IPS-18c (cell line): ENCODE measurements around the gene SERINC3.
"Not testable (repeated sequence)": the region's sequence is repeated elsewhere in the genome, so short reads cannot be mapped to it uniquely, and the experiment has no call there.

Experiments used
- H3K4me3 ChIP-seq: 2 replicates; pipeline ENCODE4 v1.7.0; 2013; ENCODE audit warnings: low read depth, mild to moderate bottlenecking, low read length, moderate library complexity; ENCODE audit not compliant: insufficient read depth
- H3K9me3 ChIP-seq: one replicate; pipeline ENCODE4 v1.6.1; 2013; ENCODE audit warnings: mild to moderate bottlenecking, low read length, moderate library complexity; ENCODE audit not compliant: control insufficient read depth, insufficient read depth

SERINC3 gene

DNA sequence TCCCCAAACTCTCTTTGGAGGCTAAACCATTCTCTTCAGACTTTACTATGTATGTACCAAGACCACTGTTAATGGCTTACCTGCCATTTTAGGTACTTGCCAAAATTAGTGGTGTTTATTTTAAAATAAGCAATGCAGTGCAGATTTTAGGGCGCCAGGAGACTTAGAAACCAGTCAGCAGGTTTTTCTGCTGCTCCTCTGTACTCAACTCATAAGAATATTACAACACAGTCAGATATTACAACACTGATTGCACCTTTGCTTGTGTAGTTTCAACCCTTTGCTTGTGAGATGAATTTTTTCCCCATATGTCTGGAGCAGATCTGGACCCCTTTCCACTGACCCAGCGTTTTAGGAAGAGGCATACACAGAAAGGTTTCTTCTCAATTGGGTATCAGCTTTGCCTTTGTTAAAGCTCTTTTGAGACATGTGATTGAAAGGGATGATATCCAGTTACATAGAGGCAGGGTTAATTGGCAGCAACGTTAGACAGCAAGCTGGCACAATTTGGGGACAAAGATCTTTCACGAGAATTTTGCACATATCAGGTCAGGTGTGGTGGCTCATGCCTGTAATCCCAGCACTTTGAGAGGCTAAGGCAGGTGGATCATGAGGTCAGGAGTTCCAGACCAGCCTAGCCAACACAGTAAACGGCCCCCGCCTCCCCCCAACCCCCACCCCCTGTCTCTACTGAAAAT, 40.0 kb downstream of the SERINC3 start:
- Histone ChIP-seq H3K4me3 (no peak overlapping the region), H3K9me3 (no peaks in the 10 kb centered on the region)

DNA sequence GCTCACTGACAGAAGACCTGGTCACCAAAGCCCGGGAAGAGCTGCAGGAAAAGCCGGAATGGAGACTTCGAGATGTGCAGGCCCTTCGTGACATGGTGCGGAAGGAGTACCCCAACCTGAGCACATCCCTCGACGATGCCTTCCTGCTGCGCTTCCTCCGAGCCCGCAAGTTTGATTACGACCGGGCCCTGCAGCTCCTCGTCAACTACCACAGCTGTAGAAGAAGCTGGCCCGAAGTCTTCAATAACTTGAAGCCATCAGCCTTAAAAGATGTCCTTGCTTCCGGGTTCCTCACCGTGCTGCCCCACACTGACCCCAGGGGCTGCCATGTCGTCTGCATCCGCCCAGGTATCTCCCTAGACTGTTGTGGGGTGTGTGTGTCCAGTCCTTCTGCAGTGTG, 41.8 kb downstream of the SERINC3 start:
- H3K4me3 ChIP-seq: no peak overlapping the region
- no peaks in the 10 kb centered on the region for H3K9me3 ChIP-seq

DNA sequence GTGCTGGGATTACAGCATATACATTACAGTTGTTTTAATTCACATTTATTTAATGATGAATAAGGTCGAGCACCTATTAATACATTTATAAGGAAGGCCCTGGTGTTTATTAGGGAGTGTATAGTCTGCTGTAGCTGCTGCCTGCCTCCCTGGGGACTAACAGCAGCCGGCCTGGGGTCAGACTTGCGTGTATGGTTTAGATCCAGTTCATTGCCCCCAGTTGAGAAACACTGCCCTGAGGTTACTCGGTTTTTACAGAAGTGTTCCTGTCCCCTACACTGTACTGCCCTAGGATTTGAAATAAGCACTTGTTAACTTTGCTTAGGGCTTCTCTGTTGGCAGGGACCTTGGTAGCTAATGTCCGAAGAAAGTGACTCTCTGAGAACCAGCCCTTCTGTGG, 42.2 kb downstream of the SERINC3 start:
- Histone ChIP-seq H3K9me3 (no peaks in the 10 kb centered on the region), H3K4me3 (no peak overlapping the region)

GRCh38 chr20:44478206-44478605, 43.7 kb downstream of the SERINC3 start:
- no peak overlapping the region for H3K4me3 ChIP-seq
- no peaks in the 10 kb centered on the region for H3K9me3 ChIP-seq

DNA sequence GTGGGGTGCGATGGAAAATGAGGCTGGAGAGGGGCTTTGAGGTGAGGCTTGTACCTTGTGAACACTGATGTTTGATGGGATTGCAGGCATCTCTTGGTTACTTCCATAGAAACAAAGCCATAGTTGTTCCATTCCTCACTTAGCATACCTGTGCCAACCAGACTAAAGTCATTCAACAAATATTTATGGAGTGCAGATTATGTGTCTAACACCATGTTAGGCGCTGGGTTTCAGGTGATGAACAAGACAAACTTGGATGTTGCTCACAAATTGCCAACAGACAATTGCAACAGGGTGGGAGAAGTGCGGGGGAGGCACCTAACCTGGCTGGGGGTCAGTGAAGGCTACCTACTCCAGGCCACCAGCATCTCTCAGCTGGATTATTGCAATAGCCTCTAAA, 44.7 kb downstream of the SERINC3 start:
- H3K4me3 ChIP-seq: no peak overlapping the region
- H3K9me3 ChIP-seq: no peaks in the 10 kb centered on the region

- H3K4me3 ChIP-seq: peak within 1 kb of the TSS; percentile 85
- H3K9me3 ChIP-seq: no peaks in the 10 kb centered on the region
Measured at GRCh38 chr20:44475694-44476560, 45.9 kb downstream of the SERINC3 start, which contains the start of gene TTPAL. Gene TTPAL, plus strand, starts transcription at chr20:44475874. Its CDS starts 4,126 bp downstream, at chr20:44480000.

- H3K4me3 ChIP-seq: peak overlapping the region; percentile 85
- no peaks in the 10 kb centered on the region for H3K9me3 ChIP-seq
Measured at GRCh38 chr20:44475372-44475693, 46.5 kb downstream of the SERINC3 start.

GRCh38 chr20:44472283-44472682, 49.6 kb downstream of the SERINC3 start:
- H3K4me3 ChIP-seq, H3K9me3 ChIP-seq: not testable (repeated sequence)

DNA sequence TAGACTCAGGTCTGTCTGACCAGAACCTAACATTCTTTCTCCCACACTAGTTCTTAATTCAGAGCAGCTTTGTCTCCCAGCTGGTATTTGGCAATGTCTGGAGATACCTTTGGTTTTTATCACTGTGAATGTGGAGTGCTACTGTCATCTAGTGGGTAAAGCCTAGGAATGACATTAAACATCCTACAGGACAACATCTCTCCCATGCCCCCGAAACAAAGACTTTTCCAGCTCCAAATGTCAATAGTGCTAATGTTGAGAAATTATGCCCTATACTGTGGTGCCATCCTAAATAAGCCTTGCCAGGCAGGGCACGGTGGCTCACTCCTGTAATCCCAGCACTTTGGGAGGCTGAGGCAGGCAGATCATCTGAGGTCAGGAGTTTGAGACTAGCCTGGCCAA, 50.4 kb downstream of the SERINC3 start:
- no peaks in the 10 kb centered on the region for H3K9me3 ChIP-seq
- no peak overlapping the region for H3K4me3 ChIP-seq

DNA sequence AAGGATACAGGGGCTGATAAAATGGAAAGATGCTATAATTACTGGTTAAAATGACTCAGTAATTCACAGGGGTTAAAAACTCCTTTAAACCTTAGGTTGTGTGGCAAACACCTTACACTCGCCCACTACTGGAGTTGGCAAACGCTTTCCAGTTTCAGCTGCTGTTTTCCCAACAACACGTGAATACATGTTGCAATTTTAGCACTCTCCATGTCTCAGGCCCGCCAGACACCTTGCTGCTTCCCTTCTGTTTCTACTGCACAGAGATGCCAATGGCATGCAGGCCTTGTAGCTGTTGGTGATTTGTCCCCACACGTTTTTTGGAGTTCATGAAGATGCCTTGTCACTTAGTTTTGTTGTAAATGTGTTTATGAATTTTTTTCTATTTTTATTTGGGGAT, 51.5 kb downstream of the SERINC3 start:
- Histone ChIP-seq H3K4me3 (no peak overlapping the region), H3K9me3 (no peaks in the 10 kb centered on the region)

DNA sequence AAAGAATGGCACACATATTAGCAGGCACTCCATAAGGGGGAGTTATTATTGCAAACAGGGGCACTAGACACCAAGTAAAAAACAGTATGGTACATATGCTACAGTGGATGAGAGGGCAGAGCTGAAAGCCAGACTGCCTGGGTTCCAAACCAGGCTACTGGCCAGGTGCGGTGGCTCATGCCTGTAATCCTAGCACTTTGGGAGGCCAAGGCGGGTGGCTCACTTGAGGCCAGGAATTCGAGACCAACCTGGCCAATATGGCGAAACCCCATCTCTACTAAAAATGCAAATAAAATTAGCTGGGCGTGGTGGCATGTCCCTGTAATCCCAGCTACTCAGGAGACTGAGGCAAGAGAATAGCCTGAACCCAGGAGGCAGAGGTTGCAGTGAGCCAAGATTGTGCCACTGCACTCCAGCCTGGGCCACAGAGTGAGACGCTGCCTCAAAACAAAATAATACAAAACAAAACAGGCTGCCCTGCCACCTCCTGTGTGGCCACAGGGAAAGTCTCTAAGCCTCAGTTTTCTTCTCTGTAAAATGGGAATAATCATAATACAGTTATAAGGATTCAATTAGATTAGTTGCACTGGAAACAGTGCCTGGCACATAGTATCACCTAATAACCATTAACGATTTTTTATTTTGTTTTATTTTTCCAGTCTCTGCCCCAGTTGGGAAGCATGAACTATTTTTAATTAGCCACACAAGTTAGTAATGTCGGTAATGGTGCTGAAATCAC, 53.7 kb downstream of the SERINC3 start:
- Histone ChIP-seq H3K9me3 (no peaks in the 10 kb centered on the region), H3K4me3 (no peak overlapping the region)

- Histone ChIP-seq H3K4me3 (no peak overlapping the region), H3K9me3 (no peaks in the 10 kb centered on the region)
Measured at GRCh38 chr20:44467289-44467883, 54.5 kb downstream of the SERINC3 start.

DNA sequence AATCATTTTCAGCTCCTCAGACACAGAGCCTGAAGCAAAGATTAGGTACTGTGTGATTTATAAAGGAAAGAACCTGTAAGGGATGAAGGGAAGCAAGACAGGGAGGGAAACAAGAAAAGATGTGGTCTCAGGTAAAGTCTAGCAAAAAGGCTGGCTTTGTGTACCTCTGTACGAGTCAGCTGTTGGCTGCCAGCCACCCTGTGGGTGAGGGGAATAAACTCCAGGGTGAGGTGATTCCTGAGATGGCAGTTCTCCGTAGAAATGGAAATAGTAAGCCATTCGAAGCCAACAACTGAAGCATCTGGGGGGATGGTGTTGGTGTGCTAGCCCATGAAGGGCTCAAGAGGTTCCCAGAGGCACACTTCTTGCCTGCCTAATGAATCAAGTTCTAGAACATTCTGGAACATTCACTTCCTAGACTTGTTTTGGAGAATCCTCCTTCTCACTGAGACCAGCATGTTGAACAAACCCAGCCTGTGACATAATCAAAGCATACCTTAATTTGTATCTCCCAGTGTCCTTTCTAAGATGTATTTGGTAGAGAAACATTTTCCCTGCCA, 56.8 kb downstream of the SERINC3 start:
- Histone ChIP-seq H3K4me3 (no peak overlapping the region), H3K9me3 (no peaks in the 10 kb centered on the region)

GRCh38 chr20:44464514-44464913, 57.4 kb downstream of the SERINC3 start:
- Histone ChIP-seq H3K9me3 (no peaks in the 10 kb centered on the region), H3K4me3 (no peak overlapping the region)

- Histone ChIP-seq H3K4me3 (no peak overlapping the region), H3K9me3 (no peaks in the 10 kb centered on the region)
Measured at GRCh38 chr20:44463466-44463865, 58.4 kb downstream of the SERINC3 start.

GRCh38 chr20:44461803-44462174, 60.1 kb downstream of the SERINC3 start:
- Histone ChIP-seq H3K4me3 (no peak overlapping the region), H3K9me3 (no peaks in the 10 kb centered on the region)

DNA sequence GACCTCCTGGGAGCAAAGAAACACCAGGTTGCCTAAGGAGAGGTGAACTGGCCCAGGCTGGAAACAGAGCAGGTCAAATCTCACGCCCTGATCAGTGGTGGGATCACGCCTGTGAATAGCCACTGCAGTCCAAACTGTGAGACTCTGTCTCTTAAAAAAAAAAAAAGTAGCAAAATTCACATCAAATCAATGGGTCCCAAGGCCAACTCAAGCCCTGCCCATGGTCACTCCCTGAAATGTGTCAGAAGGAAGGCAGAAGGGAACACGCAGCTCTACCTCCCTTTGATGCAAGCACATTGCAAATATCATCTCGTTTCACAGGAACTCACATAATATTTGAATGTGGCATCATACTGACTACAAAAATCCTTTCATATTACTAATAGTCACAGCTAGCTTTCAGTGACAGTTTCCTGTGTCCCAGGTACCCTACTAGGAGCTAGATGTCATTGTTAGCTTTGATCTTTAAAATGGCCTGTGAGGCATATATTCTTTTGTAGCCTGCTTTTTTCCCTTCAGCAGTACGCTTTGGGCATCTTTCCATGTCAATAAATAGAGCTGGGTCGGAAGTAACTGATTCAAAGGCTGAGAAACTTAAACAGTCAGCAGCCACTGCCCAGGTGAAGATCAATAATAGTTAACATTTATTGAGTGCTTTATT, 60.6 kb downstream of the SERINC3 start:
- no peak overlapping the region for H3K4me3 ChIP-seq

More for the DNA sequence above, 60.6 kb downstream of the SERINC3 start:
- no peaks in the 10 kb centered on the region for H3K9me3 ChIP-seq
